H1 (cell line): ENCODE measurements around the gene FEZF1. TPM values are rescaled to one million over a fixed set of nuclear protein-coding genes. Genes with fewer than 3 reads are reported as not detected.
A peak's percentile ranks its signal among the peaks of the same experiment; 100 is the strongest.

Experiments used
- CTCF ChIA-PET: fragments of 300-600 bp; sonication (Branson Sonifier 250); formaldehyde crosslinking; loops from one replicate; lab custom pipeline; 2021; ENCODE audit not compliant: partially characterized antibody; lab: Charles Lee
- POLR2A ChIA-PET: fragments of 300-600 bp; sonication (Branson Sonifier 250); formaldehyde crosslinking; loops from one replicate; lab custom pipeline; 2021; ENCODE audit warnings: inconsistent platforms; ENCODE audit not compliant: partially characterized antibody; lab: Charles Lee
- DNase-seq, 2 experiments: peaks; one replicate each; pipeline versions ENCODE4 v3.0.0 to v3.0.0-alpha.2; 2010 to 2022; ENCODE audit warnings: low spot score in 2 of 2, low read depth in 1 of 2, mixed read lengths in 1 of 2
- FAIRE-seq: peaks from 2 replicates; lab custom pipeline; 2011; peaks lifted over from hg19 to GRCh38; lab: Jason Lieb, UNC
- H2AFZ ChIP-seq: 2 replicates; pipeline ENCODE4 v1.8.1; 2012; ENCODE audit warnings: low read length, inconsistent platforms
- H2AK5ac ChIP-seq: 2 replicates; pipeline ENCODE4 v1.6.1; 2013; ENCODE audit warnings: low read depth, low read length
- H2BK120ac ChIP-seq: replicated peaks from 2 replicates; pipeline ENCODE3; 2013; ENCODE audit warnings: low read depth, low read length, inconsistent platforms
- H2BK12ac ChIP-seq: 2 replicates; pipeline ENCODE4 v1.6.1; 2013; ENCODE audit warnings: low read depth, low read length
- H2BK15ac ChIP-seq: 2 replicates; pipeline ENCODE4 v1.6.1; 2013; ENCODE audit warnings: low read length
- H2BK20ac ChIP-seq: 2 replicates; pipeline ENCODE4 v1.6.1; 2013; ENCODE audit warnings: low read length
- H2BK5ac ChIP-seq: 2 replicates; pipeline ENCODE4 v1.6.1; 2013; ENCODE audit warnings: low read depth, low read length
- H3K14ac ChIP-seq: 2 replicates; pipeline ENCODE4 v1.6.1; 2013; ENCODE audit warnings: inconsistent platforms; ENCODE audit not compliant: insufficient read length
- H3K18ac ChIP-seq: 2 replicates; pipeline ENCODE4 v1.6.1; 2013; ENCODE audit warnings: low read length; ENCODE audit errors: extremely low read depth
- H3K23ac ChIP-seq: 2 replicates; pipeline ENCODE4 v1.6.1; 2013; ENCODE audit warnings: inconsistent platforms; ENCODE audit not compliant: insufficient read length
- H3K23me2 ChIP-seq: 2 replicates; pipeline ENCODE4 v1.6.1; 2013; ENCODE audit warnings: low read depth, low read length
- H3K27ac ChIP-seq: 2 replicates; pipeline ENCODE4 v1.6.1; 2011; ENCODE audit warnings: low read depth, low read length, inconsistent platforms
- H3K27me3 ChIP-seq, 4 experiments: replicated peaks in 1 of 4; 1 replicate in 1 of 4; 2 replicates in 3 of 4; pipeline versions ENCODE4 v1.6.1 to v1.8.1; 2011 to 2013; ENCODE audit warnings: low read length in 3 of 4, mild to moderate bottlenecking in 3 of 4, inconsistent platforms in 2 of 4, mixed read lengths in 2 of 4, moderate library complexity in 1 of 4; ENCODE audit not compliant: control insufficient read depth in 3 of 4, insufficient read depth in 3 of 4; ENCODE audit errors: extremely low read depth in 1 of 4
- H3K36me3 ChIP-seq, 4 experiments: 2 replicates each; pipeline versions ENCODE4 v1.6.1 to v1.8.1; 2011 to 2013; ENCODE audit warnings: mild to moderate bottlenecking in 4 of 4, low read length in 3 of 4, moderate library complexity in 2 of 4, control low read depth in 1 of 4, inconsistent platforms in 1 of 4; ENCODE audit not compliant: insufficient read depth in 4 of 4, control insufficient read depth in 2 of 4
- H3K4ac ChIP-seq: replicated peaks from 2 replicates; pipeline ENCODE3; 2013; ENCODE audit warnings: low read length, low read depth, mixed read lengths, inconsistent platforms; ENCODE audit not compliant: insufficient read length
- H3K4me1 ChIP-seq, 4 experiments: replicated peaks in 1 of 4; 1 replicate in 1 of 4; 2 replicates in 3 of 4; pipeline versions ENCODE4 v1.6.1 to v1.8.1; 2011 to 2013; ENCODE audit warnings: low read length in 3 of 4, inconsistent platforms in 2 of 4, mixed read lengths in 1 of 4; ENCODE audit not compliant: insufficient read depth in 4 of 4, control insufficient read depth in 3 of 4
- H3K4me2 ChIP-seq, 2 experiments: 2 replicates each; pipeline versions ENCODE4 v1.6.1 to v1.8.1; 2011 to 2013; ENCODE audit warnings: low read depth in 2 of 2, low read length in 2 of 2, control low read depth in 1 of 2, inconsistent platforms in 1 of 2, mild to moderate bottlenecking in 1 of 2; ENCODE audit not compliant: insufficient read depth in 1 of 2
- H3K4me3 ChIP-seq, 4 experiments: fragments of 200-600, 300-600 bp in 1 of 4; sonication (generic), shearing (Covaris generic), sonication (Bioruptor Twin) in 1 of 4; 2 replicates each; pipeline versions ENCODE4 v1.5.1 to v1.8.1; 2011 to 2016; ENCODE audit warnings: low read length in 4 of 4, low read depth in 3 of 4, control low read depth in 2 of 4, inconsistent platforms in 2 of 4, mild to moderate bottlenecking in 2 of 4, mixed read lengths in 1 of 4, moderate library complexity in 1 of 4; ENCODE audit not compliant: insufficient read depth in 2 of 4; ENCODE audit errors: extremely low read depth in 1 of 4
- H3K56ac ChIP-seq: replicated peaks from 2 replicates; pipeline ENCODE3; 2013; ENCODE audit warnings: low read depth, mild to moderate bottlenecking, mixed read lengths, low read length, inconsistent platforms; ENCODE audit not compliant: insufficient read length
- H3K79me1 ChIP-seq: 2 replicates; pipeline ENCODE4 v1.6.1; 2013; ENCODE audit warnings: low read depth, low read length, control low read depth
- H3K79me2 ChIP-seq, 2 experiments: 2 replicates each; pipeline versions ENCODE4 v1.6.1 to v1.8.1; 2012 to 2013; ENCODE audit warnings: low read length in 2 of 2, mild to moderate bottlenecking in 2 of 2, inconsistent platforms in 1 of 2; ENCODE audit not compliant: insufficient read depth in 2 of 2, control insufficient read depth in 1 of 2
- H3K9ac ChIP-seq, 4 experiments: replicated peaks in 1 of 4; 1 replicate in 1 of 4; 2 replicates in 3 of 4; pipeline versions ENCODE4 v1.6.1 to v1.8.1; 2011 to 2013; ENCODE audit warnings: low read depth in 3 of 4, low read length in 3 of 4, control low read depth in 2 of 4, mild to moderate bottlenecking in 2 of 4, moderate library complexity in 2 of 4, inconsistent platforms in 1 of 4; ENCODE audit errors: extremely low read depth in 1 of 4
- H3K9me3 ChIP-seq, 2 experiments: 2 replicates each; pipeline versions ENCODE4 v1.6.1 to v1.8.1; 2012 to 2013; ENCODE audit warnings: mild to moderate bottlenecking in 2 of 2, moderate library complexity in 2 of 2, control low read depth in 1 of 2, inconsistent platforms in 1 of 2, low read depth in 1 of 2, low read length in 1 of 2, mixed read lengths in 1 of 2; ENCODE audit not compliant: insufficient read depth in 2 of 2
- H4K20me1 ChIP-seq, 2 experiments: replicated peaks in 1 of 2; 2 replicates each; pipeline versions ENCODE3 to v1.8.1; 2011 to 2013; ENCODE audit warnings: inconsistent platforms in 2 of 2, low read length in 2 of 2, mild to moderate bottlenecking in 1 of 2; ENCODE audit not compliant: insufficient read depth in 2 of 2, control insufficient read depth in 1 of 2
- H4K5ac ChIP-seq: 2 replicates; pipeline ENCODE4 v1.6.1; 2013; ENCODE audit warnings: low read length, low read depth, mixed read lengths, inconsistent platforms; ENCODE audit not compliant: insufficient read length
- H4K8ac ChIP-seq: 2 replicates; pipeline ENCODE4 v1.8.0; 2013; ENCODE audit warnings: mild to moderate bottlenecking, moderate library complexity, low read length, inconsistent platforms; ENCODE audit not compliant: insufficient read depth; ENCODE audit errors: extremely low read depth
- H4K91ac ChIP-seq: replicated peaks from 2 replicates; pipeline ENCODE3; 2013; ENCODE audit warnings: low read length, mixed read lengths, inconsistent platforms; ENCODE audit not compliant: insufficient read length
- WGBS, 2 experiments: shearing (Covaris generic) in 1 of 2; methylation state at CpG; one replicate each; pipeline versions ENCODE4 v1.1.6 to v1.1.7; 2013 to 2015; ENCODE audit warnings: low lambda C conversion rate in 2 of 2, mixed read lengths in 2 of 2, inconsistent platforms in 1 of 2, low coverage in 1 of 2, missing lambda C conversion rate in 1 of 2; ENCODE audit not compliant: insufficient replicate concordance in 2 of 2, insufficient coverage in 1 of 2, insufficient read length in 1 of 2; ENCODE audit errors: extremely low coverage in 1 of 2, missing lambda C conversion rate in 1 of 2; 5-methylcytosine and 5-hydroxymethylcytosine counted together
- polyA plus RNA-seq, 7 experiments: library from polyadenylated mRNA; depleted of rRNA in 3 of 7; stranded (reverse) in 5 of 7; unstranded in 2 of 7; fragments of >200 nt in 5 of 7; fragments of 200-250 nt in 2 of 7; gene quantifications; 1 replicate in 5 of 7; 2 replicates in 1 of 7; 4 replicates in 1 of 7; pipeline versions ENCODE4 v1.2.1 to v1.2.3, GENCODE V29; 2011 to 2013; ENCODE audit warnings: missing spikeins in 2 of 7, mixed read lengths in 2 of 7
- total RNA-seq: library from RNA; stranded (reverse); fragmentation: NEBNext Ultra II Directional; extraction: Animal tissue kit (Norgen Biotek cat#: 25700); gene quantifications from 2 replicates; pipeline ENCODE4 v1.2.1, GENCODE V29; 2021

Gene FEZF1
- total and polyA plus RNA-seq, 2 of the 8 experiments (the other 6 are each of a cell fraction or from before 2014, with no cell fraction given) = 10.6 to 15.7 TPM

DNA sequence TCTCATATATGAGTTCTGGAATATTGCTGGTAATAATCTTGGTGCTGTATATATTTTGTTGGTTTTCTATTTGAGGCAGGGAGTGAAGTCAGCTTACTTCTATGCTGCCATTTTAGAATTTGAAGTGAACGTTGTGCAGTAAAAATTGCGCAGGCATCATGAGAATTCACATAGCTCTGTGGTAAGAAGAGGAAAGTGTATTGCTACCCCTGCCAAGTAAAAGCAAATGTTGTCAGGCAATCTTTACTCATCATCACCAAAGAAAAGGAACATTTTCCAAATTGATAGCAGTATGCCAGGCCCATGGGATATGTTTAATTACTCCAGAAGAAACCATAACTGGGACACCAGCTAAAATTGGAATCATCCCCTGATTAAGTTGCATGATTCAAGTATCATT, 13.4 kb downstream of the FEZF1 start:
- Histone ChIP-seq H4K8ac (no peak overlapping the region), H2BK12ac (no peak overlapping the region), H3K4me2 (no peak overlapping the region), H3K56ac (no peak overlapping the region), H4K91ac (no peak overlapping the region), H3K79me2 (no peaks in the 10 kb centered on the region), H2BK120ac (no peak overlapping the region), H3K27ac (no peak overlapping the region), H3K23ac (no peak overlapping the region), H4K20me1 (no peaks in the 10 kb centered on the region), H3K14ac (no peak overlapping the region), H3K18ac (no peak overlapping the region), H3K4me3 (no peak overlapping the region), H3K4me1 (peaks cover 0 to 2% (median 0%) of the 10 kb centered on the region in 4 experiments; a peak in 1 of 7 replicates), H3K9ac (no peak overlapping the region), H3K4ac (no peak overlapping the region), H3K9me3 (peaks cover 0 to 3% of the 10 kb centered on the region in 2 experiments; a peak in 1 of 4 replicates), H2AFZ (no peak overlapping the region), H2BK15ac (no peak overlapping the region), H3K36me3 (no peaks in the 10 kb centered on the region; a peak in 1 of 8 replicates), H3K79me1 (no peaks in the 10 kb centered on the region), H2AK5ac (no peak overlapping the region), H2BK20ac (no peak overlapping the region), H2BK5ac (no peak overlapping the region), H4K5ac (no peak overlapping the region), H3K27me3 (no peaks in the 10 kb centered on the region), H3K23me2 (no peaks in the 10 kb centered on the region)
- ChIA-PET POLR2A (no interaction called here), CTCF (interaction anchor here (0.8 to 2.1 kb wide), 5 partner anchors 73 to 244 kb away, joined by 3 to 7 read pairs (median 3); no protein-coding TSS in a partner anchor)
- no peak for DNase-seq
- 85% methylated on average over 2 of the region's 2 CpGs; no CpG with 5 or more reads in 1 of the 2 experiments for WGBS, 2 experiments
- FAIRE-seq = peak; percentile 32
